ENCODE data around the gene KMT2B. TPM values are rescaled to one million over a fixed set of nuclear protein-coding genes. Genes with fewer than 3 reads are reported as not detected.

The KMT2B gene
- total RNA-seq, 2 donors from 2014 or later, result 32.1 to 46.9 TPM

- TF ChIP-seq CTCF (IDR thresholded peaks at IDR 0.05), result no peak
- Histone ChIP-seq H3K9ac (ENCODE audit: low read depth in 2 of 2, low read length in 2 of 2) (peak overlapping the region in 1 of 2 donors; percentile 87), H3K4me1 (peaks cover 9% of the 10 kb centered on the region), H3K27ac (peak overlapping the region; percentile 90), H3K9me3 (no peaks in the 10 kb centered on the region), H3K27me3 (no peaks in the 10 kb centered on the region), H3K36me3 (no peaks in the 10 kb centered on the region), H3K4me3 (peak overlapping the region; percentile 66)
- intact Hi-C loops (cut with DNase I), result loop anchor here (10.0 kb wide), 1 partner anchor 195 kb away; the partner anchor contains the start of gene LRFN3
- DNase-seq, result no peak
Measured at GRCh38 chr19:35739275-35740107, 21.7 kb downstream of the KMT2B start.

GRCh38 chr19:35740108-35740422 lies 22.3 kb downstream of the KMT2B start:
- no peaks in the 10 kb centered on the region for H3K27me3 ChIP-seq
- peaks cover 9% of the 10 kb centered on the region for H3K4me1 ChIP-seq
- H3K4me3 ChIP-seq, result peak overlapping the region; percentile 66
- no peak for DNase-seq
- H3K9me3 ChIP-seq, result no peaks in the 10 kb centered on the region
- intact Hi-C loops (cut with DNase I), result loop anchor here (10.0 kb wide), 1 partner anchor 195 kb away; the partner anchor contains the start of gene LRFN3
- H3K27ac ChIP-seq, result peak overlapping the region; percentile 90
- peak overlapping the region; percentile 76 to 87 for H3K9ac ChIP-seq (ENCODE audit: low read depth in 2 of 2, low read length in 2 of 2)
- H3K36me3 ChIP-seq, result no peaks in the 10 kb centered on the region
- no peak for TF ChIP-seq CTCF (IDR thresholded peaks at IDR 0.05)

GRCh38 chr19:35740423-35741202 lies 22.8 kb downstream of the KMT2B start:
- H3K4me3 ChIP-seq, result peak overlapping the region; percentile 66
- H3K27ac ChIP-seq, result peak overlapping the region; percentile 90
- TF ChIP-seq CTCF (IDR thresholded peaks at IDR 0.05), result no peak
- intact Hi-C loops (cut with DNase I), result loop anchor here (10.0 kb wide), 1 partner anchor 194 kb away; the partner anchor contains the start of gene LRFN3
- no peaks in the 10 kb centered on the region for H3K36me3 ChIP-seq
- DNase-seq, result peak; percentile 99
- H3K9ac ChIP-seq (ENCODE audit: low read depth in 2 of 2, low read length in 2 of 2), result peak overlapping the region; percentile 76 to 87
- H3K4me1 ChIP-seq, result peaks cover 9% of the 10 kb centered on the region
- no peaks in the 10 kb centered on the region for H3K9me3 ChIP-seq
- H3K27me3 ChIP-seq, result no peaks in the 10 kb centered on the region

GRCh38 chr19:35741203-35741515 lies 23.4 kb downstream of the KMT2B start:
- no peaks in the 10 kb centered on the region for H3K36me3 ChIP-seq
- no peaks in the 10 kb centered on the region for H3K9me3 ChIP-seq
- no peak for DNase-seq
- H3K4me1 ChIP-seq, result peaks cover 9% of the 10 kb centered on the region
- H3K27ac ChIP-seq, result peak overlapping the region; percentile 90
- TF ChIP-seq CTCF (IDR thresholded peaks at IDR 0.05), result no peak
- intact Hi-C loops (cut with DNase I), result loop anchor here (10.0 kb wide), 1 partner anchor 194 kb away; the partner anchor contains the start of gene LRFN3
- H3K9ac ChIP-seq (ENCODE audit: low read depth in 2 of 2, low read length in 2 of 2), result peak overlapping the region; percentile 73 to 87
- no peaks in the 10 kb centered on the region for H3K27me3 ChIP-seq
- H3K4me3 ChIP-seq, result peak overlapping the region; percentile 66

- DNase-seq, result peak; percentile 53
- TF ChIP-seq CTCF (IDR thresholded peaks at IDR 0.05), result no peak
- H3K36me3 ChIP-seq, result no peaks in the 10 kb centered on the region
- H3K9me3 ChIP-seq, result no peaks in the 10 kb centered on the region
- peaks cover 9% of the 10 kb centered on the region for H3K4me1 ChIP-seq
- H3K27ac ChIP-seq, result peak within 1 kb of the TSS; percentile 90
- peak within 1 kb of the TSS; percentile 15 for H3K4me3 ChIP-seq
- intact Hi-C loops (cut with DNase I), result loop anchor here (10.0 kb wide), 1 partner anchor 193 kb away; the partner anchor contains the start of gene LRFN3
- peak within 1 kb of the TSS; percentile 36 to 73 for H3K9ac ChIP-seq (ENCODE audit: low read depth in 2 of 2, low read length in 2 of 2)
- H3K27me3 ChIP-seq, result no peaks in the 10 kb centered on the region
Measured at GRCh38 chr19:35742121-35742724, 24.4 kb downstream of the KMT2B start, which contains the start of gene IGFLR1. Gene IGFLR1, minus strand, starts transcription at chr19:35742452. Its CDS starts 1,272 bp downstream, at chr19:35741180.
